H1 (cell line): ENCODE results near the gene IGFBP6. TPM values are rescaled to one million over a fixed set of nuclear protein-coding genes. Genes with fewer than 3 reads are reported as not detected.

Experiments
- CTCF ChIA-PET: fragments of 300-600 bp; sonication (Branson Sonifier 250); formaldehyde crosslinking; loops from one replicate; lab custom pipeline; 2021; ENCODE audit not compliant: partially characterized antibody; lab: Charles Lee
- POLR2A ChIA-PET: fragments of 300-600 bp; sonication (Branson Sonifier 250); formaldehyde crosslinking; loops from one replicate; lab custom pipeline; 2021; ENCODE audit warnings: inconsistent platforms; ENCODE audit not compliant: partially characterized antibody; lab: Charles Lee
- DNase-seq, 2 experiments: peaks; one replicate each; pipeline versions ENCODE4 v3.0.0 to v3.0.0-alpha.2; 2010 to 2022; ENCODE audit warnings: low spot score in 2 of 2, low read depth in 1 of 2, mixed read lengths in 1 of 2
- FAIRE-seq: peaks from 2 replicates; lab custom pipeline; 2011; peaks lifted over from hg19 to GRCh38; lab: Jason Lieb, UNC
- H2AFZ ChIP-seq: 2 replicates; pipeline ENCODE4 v1.8.1; 2012; ENCODE audit warnings: low read length, inconsistent platforms
- H2AK5ac ChIP-seq: 2 replicates; pipeline ENCODE4 v1.6.1; 2013; ENCODE audit warnings: low read depth, low read length
- H2BK120ac ChIP-seq: replicated peaks from 2 replicates; pipeline ENCODE3; 2013; ENCODE audit warnings: low read depth, low read length, inconsistent platforms
- H2BK12ac ChIP-seq: 2 replicates; pipeline ENCODE4 v1.6.1; 2013; ENCODE audit warnings: low read depth, low read length
- H2BK15ac ChIP-seq: 2 replicates; pipeline ENCODE4 v1.6.1; 2013; ENCODE audit warnings: low read length
- H2BK20ac ChIP-seq: 2 replicates; pipeline ENCODE4 v1.6.1; 2013; ENCODE audit warnings: low read length
- H2BK5ac ChIP-seq: 2 replicates; pipeline ENCODE4 v1.6.1; 2013; ENCODE audit warnings: low read depth, low read length
- H3K14ac ChIP-seq: 2 replicates; pipeline ENCODE4 v1.6.1; 2013; ENCODE audit warnings: inconsistent platforms; ENCODE audit not compliant: insufficient read length
- H3K18ac ChIP-seq: 2 replicates; pipeline ENCODE4 v1.6.1; 2013; ENCODE audit warnings: low read length; ENCODE audit errors: extremely low read depth
- H3K23ac ChIP-seq: 2 replicates; pipeline ENCODE4 v1.6.1; 2013; ENCODE audit warnings: inconsistent platforms; ENCODE audit not compliant: insufficient read length
- H3K23me2 ChIP-seq: 2 replicates; pipeline ENCODE4 v1.6.1; 2013; ENCODE audit warnings: low read depth, low read length
- H3K27ac ChIP-seq: 2 replicates; pipeline ENCODE4 v1.6.1; 2011; ENCODE audit warnings: low read depth, low read length, inconsistent platforms
- H3K27me3 ChIP-seq, 4 experiments: replicated peaks in 1 of 4; 1 replicate in 1 of 4; 2 replicates in 3 of 4; pipeline versions ENCODE4 v1.6.1 to v1.8.1; 2011 to 2013; ENCODE audit warnings: low read length in 3 of 4, mild to moderate bottlenecking in 3 of 4, inconsistent platforms in 2 of 4, mixed read lengths in 2 of 4, moderate library complexity in 1 of 4; ENCODE audit not compliant: control insufficient read depth in 3 of 4, insufficient read depth in 3 of 4; ENCODE audit errors: extremely low read depth in 1 of 4
- H3K36me3 ChIP-seq, 4 experiments: 2 replicates each; pipeline versions ENCODE4 v1.6.1 to v1.8.1; 2011 to 2013; ENCODE audit warnings: mild to moderate bottlenecking in 4 of 4, low read length in 3 of 4, moderate library complexity in 2 of 4, control low read depth in 1 of 4, inconsistent platforms in 1 of 4; ENCODE audit not compliant: insufficient read depth in 4 of 4, control insufficient read depth in 2 of 4
- H3K4ac ChIP-seq: replicated peaks from 2 replicates; pipeline ENCODE3; 2013; ENCODE audit warnings: low read length, low read depth, mixed read lengths, inconsistent platforms; ENCODE audit not compliant: insufficient read length
- H3K4me1 ChIP-seq, 4 experiments: replicated peaks in 1 of 4; 1 replicate in 1 of 4; 2 replicates in 3 of 4; pipeline versions ENCODE4 v1.6.1 to v1.8.1; 2011 to 2013; ENCODE audit warnings: low read length in 3 of 4, inconsistent platforms in 2 of 4, mixed read lengths in 1 of 4; ENCODE audit not compliant: insufficient read depth in 4 of 4, control insufficient read depth in 3 of 4
- H3K4me2 ChIP-seq, 2 experiments: 2 replicates each; pipeline versions ENCODE4 v1.6.1 to v1.8.1; 2011 to 2013; ENCODE audit warnings: low read depth in 2 of 2, low read length in 2 of 2, control low read depth in 1 of 2, inconsistent platforms in 1 of 2, mild to moderate bottlenecking in 1 of 2; ENCODE audit not compliant: insufficient read depth in 1 of 2
- H3K4me3 ChIP-seq, 4 experiments: fragments of 200-600, 300-600 bp in 1 of 4; sonication (generic), shearing (Covaris generic), sonication (Bioruptor Twin) in 1 of 4; 2 replicates each; pipeline versions ENCODE4 v1.5.1 to v1.8.1; 2011 to 2016; ENCODE audit warnings: low read length in 4 of 4, low read depth in 3 of 4, control low read depth in 2 of 4, inconsistent platforms in 2 of 4, mild to moderate bottlenecking in 2 of 4, mixed read lengths in 1 of 4, moderate library complexity in 1 of 4; ENCODE audit not compliant: insufficient read depth in 2 of 4; ENCODE audit errors: extremely low read depth in 1 of 4
- H3K56ac ChIP-seq: replicated peaks from 2 replicates; pipeline ENCODE3; 2013; ENCODE audit warnings: low read depth, mild to moderate bottlenecking, mixed read lengths, low read length, inconsistent platforms; ENCODE audit not compliant: insufficient read length
- H3K79me1 ChIP-seq: 2 replicates; pipeline ENCODE4 v1.6.1; 2013; ENCODE audit warnings: low read depth, low read length, control low read depth
- H3K79me2 ChIP-seq, 2 experiments: 2 replicates each; pipeline versions ENCODE4 v1.6.1 to v1.8.1; 2012 to 2013; ENCODE audit warnings: low read length in 2 of 2, mild to moderate bottlenecking in 2 of 2, inconsistent platforms in 1 of 2; ENCODE audit not compliant: insufficient read depth in 2 of 2, control insufficient read depth in 1 of 2
- H3K9ac ChIP-seq, 4 experiments: replicated peaks in 1 of 4; 1 replicate in 1 of 4; 2 replicates in 3 of 4; pipeline versions ENCODE4 v1.6.1 to v1.8.1; 2011 to 2013; ENCODE audit warnings: low read depth in 3 of 4, low read length in 3 of 4, control low read depth in 2 of 4, mild to moderate bottlenecking in 2 of 4, moderate library complexity in 2 of 4, inconsistent platforms in 1 of 4; ENCODE audit errors: extremely low read depth in 1 of 4
- H3K9me3 ChIP-seq, 2 experiments: 2 replicates each; pipeline versions ENCODE4 v1.6.1 to v1.8.1; 2012 to 2013; ENCODE audit warnings: mild to moderate bottlenecking in 2 of 2, moderate library complexity in 2 of 2, control low read depth in 1 of 2, inconsistent platforms in 1 of 2, low read depth in 1 of 2, low read length in 1 of 2, mixed read lengths in 1 of 2; ENCODE audit not compliant: insufficient read depth in 2 of 2
- H4K20me1 ChIP-seq, 2 experiments: replicated peaks in 1 of 2; 2 replicates each; pipeline versions ENCODE3 to v1.8.1; 2011 to 2013; ENCODE audit warnings: inconsistent platforms in 2 of 2, low read length in 2 of 2, mild to moderate bottlenecking in 1 of 2; ENCODE audit not compliant: insufficient read depth in 2 of 2, control insufficient read depth in 1 of 2
- H4K5ac ChIP-seq: 2 replicates; pipeline ENCODE4 v1.6.1; 2013; ENCODE audit warnings: low read length, low read depth, mixed read lengths, inconsistent platforms; ENCODE audit not compliant: insufficient read length
- H4K8ac ChIP-seq: 2 replicates; pipeline ENCODE4 v1.8.0; 2013; ENCODE audit warnings: mild to moderate bottlenecking, moderate library complexity, low read length, inconsistent platforms; ENCODE audit not compliant: insufficient read depth; ENCODE audit errors: extremely low read depth
- H4K91ac ChIP-seq: replicated peaks from 2 replicates; pipeline ENCODE3; 2013; ENCODE audit warnings: low read length, mixed read lengths, inconsistent platforms; ENCODE audit not compliant: insufficient read length
- ATF2 ChIP-seq: IDR thresholded peaks from 2 replicates; pipeline ENCODE4 v1.6.1; 2012; ENCODE audit warnings: low read length, inconsistent platforms
- CHD2 ChIP-seq: IDR thresholded peaks from 2 replicates; pipeline ENCODE4 v1.6.1; 2012; ENCODE audit warnings: low read length, improper control_type of control experiment
- CTBP2 ChIP-seq: IDR thresholded peaks from 2 replicates; pipeline ENCODE4 v1.7.0; 2011; ENCODE audit warnings: borderline replicate concordance, mild to moderate bottlenecking, moderate library complexity, mixed read lengths, low read length; ENCODE audit not compliant: insufficient read depth, insufficient read length
- EGR1 ChIP-seq: IDR thresholded peaks from 2 replicates; pipeline ENCODE4 v1.6.1; 2011; ENCODE audit warnings: low read depth, low read length, borderline replicate concordance
- NANOG ChIP-seq: IDR thresholded peaks from 2 replicates; pipeline ENCODE4 v1.6.1; 2011; ENCODE audit warnings: low read length, low read depth, mild to moderate bottlenecking, inconsistent platforms; ENCODE audit not compliant: insufficient read depth, poor library complexity, severe bottlenecking
- PHF8 ChIP-seq: fragments of 200-600 bp; sonication (generic); conservative IDR thresholded peaks from 2 replicates; pipeline ENCODE4 v1.7.1; 2012; ENCODE audit warnings: low read depth, mild to moderate bottlenecking, inconsistent platforms, low read length, moderate library complexity
- POLR2AphosphoS5 ChIP-seq: IDR thresholded peaks from 2 replicates; pipeline ENCODE4 v1.6.1; 2011; ENCODE audit warnings: low read depth, low read length
- SIN3A ChIP-seq, 2 experiments: IDR thresholded peaks in 1 of 2; conservative IDR thresholded peaks in 1 of 2; 2 replicates each; pipeline ENCODE4 v1.6.1; 2011 to 2012; ENCODE audit warnings: low read length in 2 of 2, improper control_type of control experiment in 1 of 2, low read depth in 1 of 2, mild to moderate bottlenecking in 1 of 2
- SP1 ChIP-seq: IDR thresholded peaks from 2 replicates; pipeline ENCODE4 v1.6.1; 2011; ENCODE audit warnings: low read depth, low read length
- TAF1 ChIP-seq: IDR thresholded peaks from 2 replicates; pipeline ENCODE4 v1.6.1; 2011; ENCODE audit warnings: mild to moderate bottlenecking, low read depth, low read length
- TBP ChIP-seq: IDR thresholded peaks from 2 replicates; pipeline ENCODE4 v1.6.1; 2011; ENCODE audit warnings: low read depth, low read length, improper control_type of control experiment
- WGBS, 2 experiments: shearing (Covaris generic) in 1 of 2; methylation state at CpG; one replicate each; pipeline versions ENCODE4 v1.1.6 to v1.1.7; 2013 to 2015; ENCODE audit warnings: low lambda C conversion rate in 2 of 2, mixed read lengths in 2 of 2, inconsistent platforms in 1 of 2, low coverage in 1 of 2, missing lambda C conversion rate in 1 of 2; ENCODE audit not compliant: insufficient replicate concordance in 2 of 2, insufficient coverage in 1 of 2, insufficient read length in 1 of 2; ENCODE audit errors: extremely low coverage in 1 of 2, missing lambda C conversion rate in 1 of 2; 5-methylcytosine and 5-hydroxymethylcytosine counted together
- polyA plus RNA-seq, 7 experiments: library from polyadenylated mRNA; depleted of rRNA in 3 of 7; stranded (reverse) in 5 of 7; unstranded in 2 of 7; fragments of >200 nt in 5 of 7; fragments of 200-250 nt in 2 of 7; gene quantifications; 1 replicate in 5 of 7; 2 replicates in 1 of 7; 4 replicates in 1 of 7; pipeline versions ENCODE4 v1.2.1 to v1.2.3, GENCODE V29; 2011 to 2013; ENCODE audit warnings: missing spikeins in 2 of 7, mixed read lengths in 2 of 7
- total RNA-seq: library from RNA; stranded (reverse); fragmentation: NEBNext Ultra II Directional; extraction: Animal tissue kit (Norgen Biotek cat#: 25700); gene quantifications from 2 replicates; pipeline ENCODE4 v1.2.1, GENCODE V29; 2021

IGFBP6 gene
- total and polyA plus RNA-seq, 2 of the 8 experiments (the other 6 are each of a cell fraction or from before 2014, with no cell fraction given): 13.7 to 14.7 TPM

- H2AFZ ChIP-seq: no peak overlapping the region
- FAIRE-seq (no peak), DNase-seq (no peak)
- no peak overlapping the region for H2BK5ac ChIP-seq
- H4K20me1 ChIP-seq: no peaks in the 10 kb centered on the region
- no peaks in the 10 kb centered on the region for H3K9me3 ChIP-seq
- no peak overlapping the region for H3K27ac ChIP-seq
- H3K4me1 ChIP-seq: peaks cover 4 to 20% (median 7%) of the 10 kb centered on the region in 4 experiments
- H4K5ac ChIP-seq: no peak overlapping the region
- no peak overlapping the region for H2BK120ac ChIP-seq
- H3K36me3 ChIP-seq: no peaks in the 10 kb centered on the region
- H2BK12ac ChIP-seq: no peak overlapping the region
- no peaks in the 10 kb centered on the region for H3K79me2 ChIP-seq
- no peak overlapping the region for H3K14ac ChIP-seq
- no peak overlapping the region for H2BK20ac ChIP-seq
- 84% methylated on average over 13 of the region's 13 CpGs; no CpG with 5 or more reads in 1 of the 2 experiments for WGBS, 2 experiments
- H4K8ac ChIP-seq: no peak overlapping the region
- H3K79me1 ChIP-seq: no peaks in the 10 kb centered on the region
- H3K23ac ChIP-seq: no peak overlapping the region
- no peak overlapping the region for H3K4me2 ChIP-seq
- H3K56ac ChIP-seq: no peak overlapping the region
- no peak overlapping the region for H3K18ac ChIP-seq
- H3K23me2 ChIP-seq: peaks cover 28% of the 10 kb centered on the region
- H2AK5ac ChIP-seq: no peak overlapping the region
- ChIA-PET CTCF (interaction anchor here (0.7 to 19.1 kb wide), 12 partner anchors 8 to 177 kb away, joined by 3 to 531 read pairs (median 9); partner anchors contain the start of gene SPRYD3), POLR2A (interaction anchor here (0.6 to 2.1 kb wide), 6 partner anchors 22 to 1176 kb away, joined by 3 to 6 read pairs (median 4); partner anchors contain the start of genes EIF4B and SPRYD3)
- H4K91ac ChIP-seq: no peak overlapping the region
- no peak overlapping the region for H3K4me3 ChIP-seq
- H3K4ac ChIP-seq: no peak overlapping the region
- H3K9ac ChIP-seq: no peak overlapping the region
- H2BK15ac ChIP-seq: no peak overlapping the region
- peaks cover 0 to 25% (median 15%) of the 10 kb centered on the region in 4 experiments; a peak in 5 of 7 replicates for H3K27me3 ChIP-seq
- TF ChIP-seq EGR1: no peak
- TF ChIP-seq CTBP2: no peak
- TF ChIP-seq PHF8: no peak
- TF ChIP-seq TBP: no peak
- TF ChIP-seq NANOG: no peak
- TF ChIP-seq POLR2AphosphoS5: no peak
- TF ChIP-seq SIN3A (conservative IDR thresholded peaks at IDR 0.05 in 1 of 2, IDR thresholded peaks at IDR 0.05 in 1 of 2; ENCODE audit: low read depth in 1 of 2, low read length in 2 of 2): no peak
- TF ChIP-seq SP1: no peak
- no peak for TF ChIP-seq TAF1
- TF ChIP-seq ATF2: no peak
- TF ChIP-seq CHD2: no peak
Measured at GRCh38 chr12:53100466-53101151, 3.1 kb downstream of the IGFBP6 start.
